Stimulated activated CD8-positive, alpha-beta memory T cell treated with anti-CD3 and anti-CD28 coated beads, Interleukin-12 subunit alpha, Interleukin-12 subunit beta, amount 100 ng/mL, for 1 hour (primary cell): ENCODE data around the gene CAMK2B.

Experiments
- DNase-seq: peaks from one replicate; pipeline ENCODE4 v3.0.0-alpha.2; 2020; ENCODE audit warnings: low read depth

Gene CAMK2B

DNA sequence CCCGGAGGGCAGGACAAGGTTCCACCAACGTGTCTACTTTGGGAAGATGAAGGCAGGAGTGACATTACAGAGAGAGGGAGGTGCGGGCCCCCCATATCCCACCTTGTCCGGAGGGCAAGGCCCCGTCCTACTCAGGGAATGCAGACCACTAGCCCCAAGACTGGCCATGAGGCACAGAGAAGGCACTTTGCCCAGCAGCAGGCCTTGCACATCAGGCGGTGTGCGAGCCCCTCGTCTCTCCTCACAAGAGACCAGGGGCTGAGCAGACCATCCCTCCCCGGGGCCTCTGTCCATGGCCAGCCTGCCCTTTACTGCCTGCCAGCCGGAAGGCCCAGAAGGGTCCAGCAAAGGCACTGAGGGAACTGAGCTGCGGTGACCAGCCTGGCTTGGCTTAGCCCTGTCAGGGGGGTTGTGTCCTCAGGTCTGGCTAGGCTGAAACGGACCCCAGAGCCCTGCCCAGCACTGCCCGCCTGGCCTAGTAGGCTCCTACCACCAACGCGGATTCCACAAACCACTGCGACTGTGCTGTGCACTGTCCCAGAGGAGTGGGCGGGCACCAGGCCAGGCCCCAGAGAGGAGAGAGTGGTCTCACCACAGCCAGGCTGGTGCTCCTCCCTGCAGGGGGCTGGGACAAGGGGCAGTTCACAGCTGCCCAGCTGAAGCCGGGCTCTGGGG, 16.7 kb downstream of the CAMK2B start:
- DNase-seq, result no peak

DNA sequence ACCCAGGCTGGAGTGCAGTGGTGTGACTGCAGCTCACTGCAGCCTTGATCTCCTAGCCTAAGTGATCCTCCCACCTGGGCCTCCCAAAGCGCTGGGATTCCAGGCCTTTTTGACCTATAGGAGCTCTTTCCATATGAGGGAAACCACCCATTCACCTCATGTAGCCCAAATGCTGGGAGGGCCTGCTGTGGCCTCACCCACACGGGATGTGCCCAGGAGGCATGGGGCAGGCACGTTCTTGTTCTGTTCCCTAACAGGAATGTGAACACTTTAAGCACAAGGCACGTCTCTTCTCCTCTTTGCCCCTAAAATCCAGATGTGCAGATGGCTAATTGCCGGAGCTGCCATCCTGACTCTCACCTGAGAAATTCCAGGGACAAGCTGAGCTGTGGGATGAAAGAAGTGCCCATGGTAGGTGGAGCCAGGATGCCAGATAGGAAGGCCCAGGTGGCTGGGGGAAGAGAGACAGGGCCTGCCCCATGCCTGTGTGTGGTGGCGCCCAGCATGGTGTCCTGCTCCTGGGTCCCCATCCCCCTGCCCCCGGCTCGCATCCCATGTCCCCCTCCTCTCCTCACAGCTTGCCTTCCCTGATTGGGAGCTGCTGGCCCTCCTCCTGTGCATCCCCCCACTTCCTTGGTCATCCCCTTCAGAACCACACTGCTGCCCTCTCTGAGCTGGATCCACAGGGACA, 17.3 kb downstream of the CAMK2B start:
- DNase-seq, result no peak

- no peak for DNase-seq
Observed at GRCh38 chr7:44307301-44307900, 18.0 kb downstream of the CAMK2B start.

DNA sequence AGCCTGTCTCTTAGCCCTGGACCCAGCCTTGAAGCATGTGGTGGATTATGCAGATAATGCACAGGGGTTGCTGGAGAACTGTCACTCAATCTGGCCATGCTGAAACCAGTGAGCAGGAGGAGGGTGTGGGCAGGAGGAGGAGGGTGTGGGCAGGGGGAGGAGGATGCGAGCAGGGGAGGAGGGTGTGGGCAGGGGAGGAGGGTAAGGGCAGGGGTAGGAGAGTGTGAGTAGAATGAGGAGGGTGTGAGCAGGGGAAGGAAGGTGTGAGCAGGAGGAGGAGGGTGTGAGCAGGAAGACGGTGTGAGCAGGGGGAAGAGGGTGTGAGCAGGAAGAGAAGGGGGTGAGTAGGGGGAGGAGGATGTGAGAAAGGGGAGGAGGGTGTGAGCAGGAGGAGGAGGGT, 18.8 kb downstream of the CAMK2B start:
- no peak for DNase-seq

- no peak for DNase-seq
Observed at GRCh38 chr7:44305564-44306507, 19.6 kb downstream of the CAMK2B start.

DNA sequence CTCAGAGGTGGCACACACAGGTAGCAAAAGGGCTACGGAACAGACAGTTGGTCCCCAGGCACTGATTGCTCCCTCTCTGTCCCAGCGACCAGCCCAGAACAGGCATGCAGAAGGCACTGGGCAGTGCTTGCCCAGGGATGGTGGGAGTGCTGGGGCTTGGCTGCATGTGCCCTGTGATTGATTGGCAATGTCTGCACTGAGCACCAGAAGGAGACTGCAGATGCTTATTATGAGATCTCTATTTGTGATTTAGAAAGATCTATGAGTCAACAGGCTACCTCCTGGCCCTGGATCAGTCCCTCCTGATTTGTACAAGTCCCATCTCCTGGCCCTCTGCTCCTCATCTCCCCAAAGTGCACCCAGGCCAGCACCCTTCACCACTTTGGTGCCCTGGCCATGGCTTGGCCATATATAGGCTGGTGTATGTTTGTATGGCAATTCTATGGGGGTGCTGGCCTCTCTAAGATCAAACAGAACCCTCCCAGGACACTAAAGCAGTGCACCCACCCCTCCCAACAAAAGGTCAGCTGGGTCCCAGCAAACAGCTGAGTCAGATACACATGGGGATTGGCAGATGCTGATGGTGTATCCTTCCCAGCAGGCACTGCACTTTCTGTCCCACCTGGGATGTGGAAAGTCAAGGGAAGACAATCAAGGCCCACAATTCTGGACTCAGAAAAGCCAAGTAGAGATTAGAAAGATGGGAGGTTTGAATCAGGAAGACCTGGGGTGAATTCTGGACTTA, 30.9 kb downstream of the CAMK2B start:
- DNase-seq, result no peak

GRCh38 chr7:44293561-44294324, 31.7 kb downstream of the CAMK2B start:
- no peak for DNase-seq

GRCh38 chr7:44292876-44293560, 32.4 kb downstream of the CAMK2B start:
- DNase-seq, result no peak

DNA sequence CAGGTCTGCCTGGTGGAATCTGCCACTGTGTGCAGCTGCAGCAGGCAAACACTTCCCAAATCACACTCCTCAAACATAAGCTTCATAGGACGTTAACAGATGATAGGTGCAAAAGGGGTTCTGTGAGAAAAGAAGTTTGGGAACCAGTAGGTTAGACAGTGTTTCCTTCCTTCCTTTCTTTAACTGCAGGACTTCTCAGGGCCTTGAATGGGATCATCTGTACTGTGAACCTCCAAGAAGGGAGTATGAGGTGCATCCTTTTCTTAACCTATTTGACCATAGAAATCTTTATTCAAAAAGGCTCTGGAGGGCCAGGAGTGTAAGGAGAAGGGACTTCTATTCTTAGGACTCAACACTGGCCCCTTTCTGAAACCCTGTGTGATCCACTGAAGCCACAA, 33.0 kb downstream of the CAMK2B start:
- DNase-seq, result no peak

DNA sequence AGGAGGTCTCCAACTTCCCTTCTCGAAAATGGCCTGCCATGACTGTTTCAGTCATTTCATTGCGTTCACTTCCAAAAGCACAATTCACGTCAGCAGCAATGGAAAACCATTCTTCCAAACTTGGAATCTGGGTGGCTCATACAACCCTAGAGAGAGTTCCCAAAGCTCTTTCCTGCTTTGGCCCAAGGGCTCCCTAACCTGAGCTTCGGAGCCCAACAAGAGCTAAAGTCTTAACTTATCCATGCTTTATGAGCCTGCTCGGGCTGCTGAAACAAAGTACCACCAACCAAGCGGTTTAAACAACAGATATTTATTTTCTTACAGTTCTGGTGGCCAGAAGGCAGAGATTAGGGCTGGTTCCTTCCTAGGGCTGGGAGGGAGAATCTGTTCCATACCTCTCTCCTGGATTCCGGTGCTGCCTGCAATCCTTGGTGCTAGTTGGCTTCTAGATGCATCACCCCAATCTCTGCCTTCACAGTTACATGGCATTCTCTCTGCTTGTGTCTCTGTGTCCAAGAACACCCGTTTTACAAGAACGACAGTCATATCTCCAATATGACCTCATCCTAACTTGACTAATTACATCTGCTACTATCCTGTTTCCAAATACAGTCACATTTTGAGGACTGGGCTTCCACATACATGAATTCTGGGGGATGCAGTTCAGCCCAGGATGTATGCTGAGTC, 33.5 kb downstream of the CAMK2B start:
- DNase-seq, result no peak

- no peak for DNase-seq
Observed at GRCh38 chr7:44291066-44291732, 34.2 kb downstream of the CAMK2B start.

GRCh38 chr7:44290252-44290620, 35.2 kb downstream of the CAMK2B start:
- DNase-seq, result no peak

DNA sequence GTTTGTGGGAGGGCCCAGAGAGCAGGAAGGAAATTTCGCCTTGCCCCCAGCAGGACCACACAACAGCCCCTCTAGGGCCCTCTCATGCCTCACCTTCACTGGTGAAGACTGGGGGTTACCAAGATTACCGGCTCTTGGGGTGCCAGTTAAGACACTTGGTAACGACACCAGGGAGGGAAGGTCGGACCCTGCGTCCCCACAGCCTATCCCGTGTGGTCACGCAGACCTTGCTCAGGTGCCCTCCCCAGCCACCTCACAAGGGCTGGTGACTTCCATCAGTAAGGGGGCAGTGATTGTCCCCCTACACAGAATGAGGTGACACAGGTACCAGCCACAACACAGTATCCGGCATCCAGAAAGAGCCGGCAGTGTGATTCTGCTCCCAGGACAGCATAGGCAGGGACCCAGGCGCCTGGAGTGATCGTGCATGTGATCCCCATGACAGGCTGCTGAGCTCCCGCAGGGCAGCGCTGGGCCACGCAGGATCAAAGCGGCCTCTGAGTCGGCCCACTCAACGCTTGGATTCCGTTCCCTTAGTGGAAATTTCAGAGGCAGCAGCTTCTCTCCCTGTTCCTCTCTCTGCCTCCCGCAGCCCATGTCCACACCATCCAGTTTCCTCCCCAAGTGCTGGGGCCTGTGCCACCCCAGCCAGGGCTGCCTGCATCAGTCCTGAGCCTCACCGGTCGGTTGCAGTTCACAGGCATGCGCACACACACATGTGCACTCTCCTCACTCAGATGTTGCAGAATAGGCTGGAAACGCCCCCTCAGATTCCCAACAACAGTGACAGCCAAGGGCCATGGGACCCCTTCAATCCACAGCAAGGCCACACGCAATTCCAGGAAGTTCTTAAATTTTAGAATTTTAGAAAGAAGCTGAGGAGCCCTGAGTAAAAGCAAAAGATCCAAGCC, 35.8 kb downstream of the CAMK2B start:
- no peak for DNase-seq

DNA sequence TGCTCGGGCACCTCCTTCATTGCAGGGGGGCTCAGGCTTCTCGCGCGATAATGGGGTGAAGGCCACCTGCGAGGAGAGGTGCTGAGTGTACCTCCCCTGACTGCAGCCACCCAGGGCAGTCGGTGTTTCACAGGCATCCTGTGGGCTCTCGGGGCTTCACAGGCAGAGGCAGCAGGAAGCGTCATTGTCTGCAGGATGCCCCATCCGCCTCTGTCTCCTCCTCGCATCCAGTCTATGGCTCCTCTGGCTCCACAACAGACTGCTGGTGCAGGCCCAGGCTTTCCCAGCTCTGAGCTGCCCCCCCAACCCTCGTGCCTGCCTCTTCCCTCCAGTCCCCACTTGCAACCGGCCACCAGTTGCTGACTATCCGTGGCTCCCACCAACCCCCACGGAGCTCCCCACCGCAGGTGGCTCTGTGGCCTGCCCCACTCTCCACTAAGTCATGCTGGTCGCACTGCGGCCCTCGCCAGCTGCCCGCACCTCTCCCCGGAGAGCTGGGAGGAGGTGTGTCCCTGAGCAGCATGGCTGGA, 36.5 kb downstream of the CAMK2B start:
- DNase-seq, result no peak

DNA sequence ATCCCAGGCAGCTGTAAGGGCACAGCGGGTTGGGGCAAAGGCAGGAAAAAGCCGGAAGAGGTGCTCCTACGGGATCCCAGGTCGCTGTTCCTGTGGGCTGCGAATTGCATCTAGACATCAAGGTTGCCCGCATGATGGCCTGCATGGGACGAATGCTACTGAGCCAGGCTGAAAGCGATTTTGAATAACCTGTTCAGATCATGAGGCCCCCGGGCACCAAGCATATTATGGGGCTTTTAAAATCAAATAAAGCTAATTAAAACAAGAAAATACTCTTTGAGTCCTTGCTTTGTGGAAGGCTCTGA, 37.1 kb downstream of the CAMK2B start:
- no peak for DNase-seq

DNA sequence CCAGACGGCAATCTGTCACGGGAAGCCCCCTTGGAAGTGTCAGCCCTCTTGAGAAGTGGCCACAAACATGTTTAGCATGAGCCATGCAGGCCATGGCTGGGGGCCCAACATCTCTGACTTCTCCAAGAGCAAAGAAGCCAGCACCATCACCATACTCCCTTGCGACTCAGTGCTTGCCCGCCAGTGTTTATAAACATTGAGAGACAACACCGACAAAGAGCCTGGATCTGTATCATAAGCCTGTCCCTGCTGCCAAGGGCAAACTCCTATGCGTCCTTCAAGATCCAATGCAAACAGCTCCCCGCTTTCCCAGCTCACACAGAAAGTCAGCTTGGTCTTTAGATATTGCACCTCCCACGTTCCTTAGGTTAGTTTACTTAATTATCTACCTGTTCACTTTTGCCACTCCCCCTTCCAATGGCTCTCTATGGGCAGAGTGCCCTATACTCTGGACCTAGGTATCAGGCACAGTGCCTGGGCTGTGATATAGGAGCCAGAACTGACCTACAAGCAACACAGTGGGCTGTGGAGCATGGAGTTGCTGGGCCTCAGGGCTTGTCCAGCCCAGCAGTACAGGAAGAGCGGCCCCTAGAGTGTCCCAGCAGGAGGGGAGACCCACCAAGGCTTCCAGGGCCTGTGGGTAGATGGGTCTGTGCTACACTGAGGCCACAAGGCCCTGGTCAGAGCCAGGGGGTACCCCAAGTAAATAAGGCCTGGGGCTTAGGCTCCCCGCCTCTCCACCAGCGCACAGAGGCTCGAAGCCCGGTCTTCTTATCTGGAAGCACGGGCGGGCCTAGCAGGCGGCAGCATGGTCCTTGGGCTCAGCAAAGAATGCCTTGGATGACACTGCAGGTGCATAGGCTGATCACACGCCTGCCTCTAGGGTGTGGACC, 37.7 kb downstream of the CAMK2B start:
- DNase-seq, result no peak
